OCI-LY3 (cell line): ENCODE data around the gene ROBO2.

Experiments
- CTCF ChIP-seq: fragments of 200-600, 300-600 bp; sonication (generic); IDR thresholded peaks from 2 replicates; pipeline ENCODE4 v1.5.1; 2014; ENCODE audit warnings: antibody characterized with exemption, low read length, low read depth
- EZH2phosphoT487 ChIP-seq: fragments of 200-600 bp; shearing (Covaris generic); IDR thresholded peaks from 2 replicates; pipeline ENCODE4 v1.6.1; 2018; ENCODE audit warnings: antibody characterized with exemption, mixed run types, low read depth

- TF ChIP-seq CTCF, result no peak
- no peak for TF ChIP-seq EZH2phosphoT487
Measured at GRCh38 chr3:77602722-77603121, 562.8 kb downstream of the ROBO2 start.
